ENCODE data around the gene CCDC148.

GRCh38 chr2:158297120-158297519 lies 159.4 kb downstream of the CCDC148 start:
- TF ChIP-seq ZNF311 (tag by site-specific recombination; IDR thresholded peaks at IDR 0.05; ENCODE audit: borderline replicate concordance) (no peak), CTCF (tag by site-specific recombination; IDR thresholded peaks at IDR 0.05) (no peak), ZNF324 (tag by site-specific recombination; IDR thresholded peaks at IDR 0.05) (no peak), ZNF274 (IDR thresholded peaks at IDR 0.05; ENCODE audit: low read length) (no peak), ZNF274 (tag by site-specific recombination; IDR thresholded peaks at IDR 0.05; ENCODE audit: borderline replicate concordance) (no peak), ZNF549 (tag by site-specific recombination; IDR thresholded peaks at IDR 0.05) (no peak), ZNF558 (tag by site-specific recombination; IDR thresholded peaks at IDR 0.05) (no peak), ZBTB49 (tag by site-specific recombination; IDR thresholded peaks at IDR 0.05; ENCODE audit: low read depth) (no peak), ZNF18 (tag by site-specific recombination; IDR thresholded peaks at IDR 0.05) (no peak), ZNF785 (tag by site-specific recombination; IDR thresholded peaks at IDR 0.05) (no peak)
- TF ChIP-seq, protein P1, sequence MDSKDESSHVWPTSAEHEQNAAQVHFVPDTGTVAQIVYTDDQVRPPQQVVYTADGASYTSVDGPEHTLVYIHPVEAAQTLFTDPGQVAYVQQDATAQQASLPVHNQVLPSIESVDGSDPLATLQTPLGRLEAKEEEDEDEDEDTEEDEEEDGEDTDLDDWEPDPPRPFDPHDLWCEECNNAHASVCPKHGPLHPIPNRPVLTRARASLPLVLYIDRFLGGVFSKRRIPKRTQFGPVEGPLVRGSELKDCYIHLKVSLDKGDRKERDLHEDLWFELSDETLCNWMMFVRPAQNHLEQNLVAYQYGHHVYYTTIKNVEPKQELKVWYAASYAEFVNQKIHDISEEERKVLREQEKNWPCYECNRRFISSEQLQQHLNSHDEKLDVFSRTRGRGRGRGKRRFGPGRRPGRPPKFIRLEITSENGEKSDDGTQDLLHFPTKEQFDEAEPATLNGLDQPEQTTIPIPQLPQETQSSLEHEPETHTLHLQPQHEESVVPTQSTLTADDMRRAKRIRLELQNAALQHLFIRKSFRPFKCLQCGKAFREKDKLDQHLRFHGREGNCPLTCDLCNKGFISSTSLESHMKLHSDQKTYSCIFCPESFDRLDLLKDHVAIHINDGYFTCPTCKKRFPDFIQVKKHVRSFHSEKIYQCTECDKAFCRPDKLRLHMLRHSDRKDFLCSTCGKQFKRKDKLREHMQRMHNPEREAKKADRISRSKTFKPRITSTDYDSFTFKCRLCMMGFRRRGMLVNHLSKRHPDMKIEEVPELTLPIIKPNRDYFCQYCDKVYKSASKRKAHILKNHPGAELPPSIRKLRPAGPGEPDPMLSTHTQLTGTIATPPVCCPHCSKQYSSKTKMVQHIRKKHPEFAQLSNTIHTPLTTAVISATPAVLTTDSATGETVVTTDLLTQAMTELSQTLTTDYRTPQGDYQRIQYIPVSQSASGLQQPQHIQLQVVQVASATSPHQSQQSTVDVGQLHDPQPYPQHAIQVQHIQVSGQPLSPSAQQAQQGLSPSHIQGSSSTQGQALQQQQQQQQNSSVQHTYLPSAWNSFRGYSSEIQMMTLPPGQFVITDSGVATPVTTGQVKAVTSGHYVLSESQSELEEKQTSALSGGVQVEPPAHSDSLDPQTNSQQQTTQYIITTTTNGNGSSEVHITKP (tag by site-specific recombination; IDR thresholded peaks at IDR 0.05) = no peak
- TF ChIP-seq, protein P2, sequence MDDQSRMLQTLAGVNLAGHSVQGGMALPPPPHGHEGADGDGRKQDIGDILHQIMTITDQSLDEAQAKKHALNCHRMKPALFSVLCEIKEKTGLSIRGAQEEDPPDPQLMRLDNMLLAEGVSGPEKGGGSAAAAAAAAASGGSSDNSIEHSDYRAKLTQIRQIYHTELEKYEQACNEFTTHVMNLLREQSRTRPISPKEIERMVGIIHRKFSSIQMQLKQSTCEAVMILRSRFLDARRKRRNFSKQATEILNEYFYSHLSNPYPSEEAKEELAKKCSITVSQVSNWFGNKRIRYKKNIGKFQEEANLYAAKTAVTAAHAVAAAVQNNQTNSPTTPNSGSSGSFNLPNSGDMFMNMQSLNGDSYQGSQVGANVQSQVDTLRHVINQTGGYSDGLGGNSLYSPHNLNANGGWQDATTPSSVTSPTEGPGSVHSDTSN (CRISPR knock-in tag; IDR thresholded peaks at IDR 0.05) = no peak
